ENCODE measurements around the gene TRRAP.

TRRAP gene

GRCh38 chr7:98862716-98863420, 15.5 kb upstream of the TRRAP start:
- no peak overlapping the region for H3K27ac ChIP-seq
- H3K4me1 ChIP-seq (ENCODE audit: control insufficient read depth in 1 of 2, insufficient read depth in 1 of 2, low read depth in 1 of 2, low read length in 1 of 2): peaks cover 20 to 25% of the 10 kb centered on the region in 2 experiments
- no peaks in the 10 kb centered on the region for H3K36me3 ChIP-seq
- no peaks in the 10 kb centered on the region for H3K9me3 ChIP-seq
- TF ChIP-seq CTCF (IDR thresholded peaks at IDR 0.05): no peak
- H3K27me3 ChIP-seq: peaks cover 62% of the 10 kb centered on the region
- H3K4me3 ChIP-seq (ENCODE audit: low read depth in 1 of 2, low read length in 1 of 2): no peak overlapping the region

- H3K36me3 ChIP-seq: no peaks in the 10 kb centered on the region
- H3K4me3 ChIP-seq (ENCODE audit: low read depth in 1 of 2, low read length in 1 of 2): no peak overlapping the region
- no peaks in the 10 kb centered on the region for H3K9me3 ChIP-seq
- H3K27ac ChIP-seq: no peak overlapping the region
- H3K4me1 ChIP-seq (ENCODE audit: control insufficient read depth in 1 of 2, insufficient read depth in 1 of 2, low read depth in 1 of 2, low read length in 1 of 2): peaks cover 20 to 29% of the 10 kb centered on the region in 2 experiments
- no peak for TF ChIP-seq CTCF (IDR thresholded peaks at IDR 0.05)
- peaks cover 62% of the 10 kb centered on the region for H3K27me3 ChIP-seq
Observed at GRCh38 chr7:98863601-98864000, 14.7 kb upstream of the TRRAP start.

GRCh38 chr7:98864731-98865453, 13.4 kb upstream of the TRRAP start:
- no peak overlapping the region for H3K27ac ChIP-seq
- H3K36me3 ChIP-seq: no peaks in the 10 kb centered on the region
- TF ChIP-seq CTCF (IDR thresholded peaks at IDR 0.05): no peak
- peaks cover 66% of the 10 kb centered on the region for H3K27me3 ChIP-seq
- no peak overlapping the region for H3K4me3 ChIP-seq (ENCODE audit: low read depth in 1 of 2, low read length in 1 of 2)
- peaks cover 28 to 40% of the 10 kb centered on the region in 2 experiments for H3K4me1 ChIP-seq (ENCODE audit: control insufficient read depth in 1 of 2, insufficient read depth in 1 of 2, low read depth in 1 of 2, low read length in 1 of 2)
- no peaks in the 10 kb centered on the region for H3K9me3 ChIP-seq

GRCh38 chr7:98866351-98866750, 12.0 kb upstream of the TRRAP start:
- Histone ChIP-seq H3K9me3 (no peaks in the 10 kb centered on the region), H3K4me1 (ENCODE audit: control insufficient read depth in 1 of 2, insufficient read depth in 1 of 2, low read depth in 1 of 2, low read length in 1 of 2) (peaks cover 23 to 31% of the 10 kb centered on the region in 2 experiments), H3K27me3 (peaks cover 78% of the 10 kb centered on the region), H3K36me3 (no peaks in the 10 kb centered on the region), H3K4me3 (ENCODE audit: low read depth in 1 of 2, low read length in 1 of 2) (no peak overlapping the region), H3K27ac (no peak overlapping the region)
- TF ChIP-seq CTCF (IDR thresholded peaks at IDR 0.05): no peak

GRCh38 chr7:98866765-98867164, 11.6 kb upstream of the TRRAP start:
- peaks cover 78% of the 10 kb centered on the region for H3K27me3 ChIP-seq
- H3K4me3 ChIP-seq (ENCODE audit: low read depth in 1 of 2, low read length in 1 of 2): no peak overlapping the region
- H3K27ac ChIP-seq: no peak overlapping the region
- no peak for TF ChIP-seq CTCF (IDR thresholded peaks at IDR 0.05)
- H3K9me3 ChIP-seq: no peaks in the 10 kb centered on the region
- no peaks in the 10 kb centered on the region for H3K36me3 ChIP-seq
- H3K4me1 ChIP-seq (ENCODE audit: control insufficient read depth in 1 of 2, insufficient read depth in 1 of 2, low read depth in 1 of 2, low read length in 1 of 2): peaks cover 23 to 31% of the 10 kb centered on the region in 2 experiments
